Measurements from ENCODE around the gene TUBGCP2.

The TUBGCP2 gene

GRCh38 chr10:133341983-133342382 is 33.3 kb upstream of the TUBGCP2 start:
- DNase-seq (ENCODE audit: low spot score): no peak

DNA sequence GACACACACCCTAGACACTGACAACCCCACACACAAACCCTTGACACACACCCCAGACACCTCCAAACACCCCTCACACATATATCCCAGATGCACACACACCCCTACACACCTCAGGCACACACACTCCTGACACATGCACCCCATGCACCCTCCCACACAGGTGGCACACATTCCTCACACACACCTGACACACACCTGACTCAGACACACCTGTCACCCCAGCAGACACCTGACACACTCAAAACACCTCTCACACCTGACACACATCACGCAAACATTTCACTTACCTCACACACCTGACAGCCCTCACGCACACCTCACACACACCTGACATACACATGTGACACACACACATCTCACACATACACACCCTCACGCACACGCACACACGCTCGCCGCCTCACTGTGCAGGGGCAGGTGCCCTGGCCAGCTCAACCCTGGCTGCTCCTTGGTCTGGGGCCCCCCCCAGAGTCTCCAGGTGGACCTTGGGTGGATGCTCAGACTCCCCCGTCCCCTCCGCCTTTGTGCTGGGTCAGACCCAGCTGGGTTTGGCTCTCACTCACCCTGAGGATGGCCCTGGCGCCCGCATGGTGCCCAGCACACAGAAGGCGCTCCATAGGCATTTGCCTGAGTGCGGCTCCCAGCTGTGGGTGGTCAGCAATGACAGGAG is 31.2 kb upstream of the TUBGCP2 start:
- no peak for DNase-seq (ENCODE audit: low spot score)

GRCh38 chr10:133338080-133339071 is 29.7 kb upstream of the TUBGCP2 start:
- DNase-seq (ENCODE audit: low spot score): no peak

GRCh38 chr10:133337370-133337725 is 28.7 kb upstream of the TUBGCP2 start:
- DNase-seq (ENCODE audit: low spot score): no peak

DNA sequence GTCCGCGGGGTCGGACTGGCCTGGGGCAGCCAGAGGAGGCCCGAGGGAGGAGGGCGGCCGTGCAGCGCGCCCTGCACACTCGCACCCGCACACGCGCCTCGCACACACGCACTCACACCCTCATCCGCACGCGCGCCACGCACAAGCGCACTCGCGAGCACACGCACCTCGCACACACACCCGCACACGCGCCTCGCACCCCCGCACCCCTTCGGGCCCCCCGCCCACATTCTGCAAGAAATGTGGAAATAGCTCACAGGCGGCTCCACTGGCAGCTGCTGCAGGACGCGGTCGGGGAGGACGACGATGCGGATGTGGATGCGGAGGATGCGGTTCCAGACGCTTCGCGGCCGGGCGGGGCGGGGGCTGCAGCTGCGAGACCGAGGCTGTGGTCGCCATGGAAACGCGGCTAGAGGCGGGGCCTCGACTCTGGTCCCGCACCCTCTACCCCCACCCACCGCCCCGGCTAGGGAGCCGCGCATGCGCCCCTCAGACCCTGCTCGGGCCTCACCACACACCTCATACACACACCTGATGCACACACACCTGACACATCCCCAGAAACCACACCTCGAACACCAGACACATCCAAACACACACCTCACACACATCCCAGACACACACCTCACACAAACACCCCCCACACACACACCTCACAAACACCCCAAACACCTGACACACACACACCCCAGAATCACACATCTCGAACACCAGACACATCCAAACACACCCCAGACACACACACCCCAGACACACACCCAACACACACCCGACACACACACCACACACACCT is 28.1 kb upstream of the TUBGCP2 start, which contains the start of gene CALY:
TSS of gene CALY (minus strand) at position 320 of the 793 bp plus-strand sequence. CDS start 7,907 bp downstream, outside the sequence.
- no peak for DNase-seq (ENCODE audit: low spot score)

GRCh38 chr10:133336118-133336576 is 27.5 kb upstream of the TUBGCP2 start:
- DNase-seq (ENCODE audit: low spot score): no peak

DNA sequence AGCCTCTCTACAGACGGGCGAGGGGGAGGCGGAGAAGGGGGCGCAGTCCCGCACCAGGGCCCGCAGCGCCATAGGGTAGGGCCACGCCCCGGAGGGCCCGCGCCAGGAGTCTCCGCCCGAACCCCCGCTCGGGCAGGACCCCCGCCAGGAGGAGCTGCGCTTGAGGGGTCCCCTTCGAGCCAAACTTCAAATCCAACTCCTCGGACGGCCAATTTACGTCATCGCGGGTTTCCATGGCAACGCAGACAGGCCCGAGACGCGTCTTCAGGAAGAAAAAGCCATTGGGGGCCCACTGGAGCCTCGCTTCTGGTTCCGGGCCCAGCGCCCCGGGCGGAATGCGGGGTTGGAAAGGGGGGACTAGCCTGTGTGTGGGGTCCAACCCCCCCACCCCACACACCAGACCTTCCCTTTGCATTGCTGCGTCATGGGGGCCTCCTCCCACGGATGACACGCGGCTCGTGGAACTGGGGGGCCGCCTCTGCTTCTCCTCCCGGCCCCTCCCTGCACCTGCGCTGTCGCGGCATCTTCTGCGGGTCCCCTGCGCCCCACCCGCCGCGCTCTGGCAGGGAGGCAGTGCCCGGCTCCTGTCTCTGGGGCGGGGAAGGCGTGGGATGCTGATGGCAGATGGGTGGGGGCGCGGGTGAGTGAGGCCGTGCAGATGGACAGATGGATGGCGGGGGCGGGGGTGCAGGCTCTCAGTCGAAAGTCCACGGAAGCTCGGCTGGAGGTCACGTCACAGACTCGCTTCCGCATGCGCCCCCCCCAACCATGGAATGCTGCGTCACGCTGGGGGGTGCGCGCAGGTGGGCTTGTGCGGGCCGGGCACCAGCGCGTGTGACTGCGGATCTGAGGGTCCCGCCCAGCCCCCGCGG is 26.8 kb upstream of the TUBGCP2 start:
- peak; percentile 26 for DNase-seq (ENCODE audit: low spot score)

DNA sequence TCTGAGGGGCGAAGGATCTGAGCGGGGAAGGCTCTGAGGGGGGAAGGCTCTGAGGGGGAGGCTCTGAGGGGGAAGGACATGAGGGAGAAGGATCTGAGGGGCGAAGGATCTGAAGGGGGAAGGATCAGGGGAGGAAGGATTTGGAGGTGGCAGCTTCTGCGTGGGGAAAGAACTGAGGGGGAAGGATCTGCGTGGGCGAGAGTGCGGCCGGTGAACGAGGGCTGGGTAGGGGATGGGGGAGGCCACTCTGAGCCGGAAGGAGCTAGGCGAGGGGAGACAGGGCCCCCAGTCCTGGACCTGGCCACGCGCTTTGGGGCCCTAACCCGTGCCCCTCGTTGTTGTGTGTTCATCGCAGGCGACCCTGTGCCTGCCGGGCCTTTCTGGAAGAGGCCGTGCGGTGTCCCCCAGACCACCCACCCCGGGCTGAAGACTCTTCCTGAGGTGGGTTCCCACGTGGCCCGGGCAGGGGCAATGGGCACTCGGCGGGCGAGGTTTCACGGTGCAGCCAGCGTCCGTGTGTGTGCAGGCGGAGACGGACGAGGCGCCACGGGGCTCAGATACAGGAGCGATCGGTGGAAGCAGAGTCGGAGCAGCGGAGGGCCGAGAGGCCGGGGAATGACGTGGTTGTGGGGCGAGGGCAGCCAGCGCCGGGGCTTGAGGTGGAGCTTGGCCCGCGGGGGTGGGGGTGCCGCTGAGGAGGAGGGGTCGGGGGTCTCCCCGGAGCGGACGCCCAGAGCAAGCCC is 26.0 kb upstream of the TUBGCP2 start:
- DNase-seq (ENCODE audit: low spot score): no peak

DNA sequence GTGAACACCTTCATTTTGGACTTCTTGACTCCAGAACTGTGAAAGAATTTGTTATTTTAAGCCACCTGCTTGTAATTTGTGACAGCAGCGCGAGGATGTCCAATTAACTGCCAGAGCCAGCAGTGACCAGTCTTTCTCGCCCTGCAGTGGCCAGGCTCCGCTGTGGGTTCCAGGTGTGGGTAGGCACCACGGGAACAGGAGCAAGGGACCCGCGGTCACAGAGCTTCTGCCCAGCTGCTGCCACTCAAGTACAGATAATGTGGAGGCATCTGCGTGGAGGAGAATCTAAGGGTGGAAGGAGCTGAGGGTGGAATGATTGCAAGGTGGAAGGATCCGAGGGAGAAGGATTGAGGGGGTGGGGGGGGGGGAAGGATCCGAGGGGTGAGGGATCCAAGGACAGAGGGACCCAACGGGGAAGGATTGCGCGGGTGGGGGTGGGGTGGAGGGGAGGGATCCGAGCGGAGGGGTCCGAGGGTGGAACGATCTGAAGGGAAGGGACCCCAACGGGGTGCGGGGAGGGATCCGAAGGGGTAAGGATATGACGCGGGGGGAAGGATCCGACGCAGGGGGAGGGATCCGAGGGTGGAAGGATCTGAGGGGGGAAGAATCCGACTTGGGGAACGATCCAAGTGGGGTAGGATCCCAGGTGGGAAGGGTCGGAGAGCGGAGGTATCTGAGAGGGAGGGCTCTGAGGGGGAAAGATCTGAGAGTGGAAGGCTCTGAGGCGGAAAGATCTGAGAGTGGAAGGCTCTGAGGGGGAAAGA is 24.4 kb upstream of the TUBGCP2 start:
- DNase-seq (ENCODE audit: low spot score): no peak

DNA sequence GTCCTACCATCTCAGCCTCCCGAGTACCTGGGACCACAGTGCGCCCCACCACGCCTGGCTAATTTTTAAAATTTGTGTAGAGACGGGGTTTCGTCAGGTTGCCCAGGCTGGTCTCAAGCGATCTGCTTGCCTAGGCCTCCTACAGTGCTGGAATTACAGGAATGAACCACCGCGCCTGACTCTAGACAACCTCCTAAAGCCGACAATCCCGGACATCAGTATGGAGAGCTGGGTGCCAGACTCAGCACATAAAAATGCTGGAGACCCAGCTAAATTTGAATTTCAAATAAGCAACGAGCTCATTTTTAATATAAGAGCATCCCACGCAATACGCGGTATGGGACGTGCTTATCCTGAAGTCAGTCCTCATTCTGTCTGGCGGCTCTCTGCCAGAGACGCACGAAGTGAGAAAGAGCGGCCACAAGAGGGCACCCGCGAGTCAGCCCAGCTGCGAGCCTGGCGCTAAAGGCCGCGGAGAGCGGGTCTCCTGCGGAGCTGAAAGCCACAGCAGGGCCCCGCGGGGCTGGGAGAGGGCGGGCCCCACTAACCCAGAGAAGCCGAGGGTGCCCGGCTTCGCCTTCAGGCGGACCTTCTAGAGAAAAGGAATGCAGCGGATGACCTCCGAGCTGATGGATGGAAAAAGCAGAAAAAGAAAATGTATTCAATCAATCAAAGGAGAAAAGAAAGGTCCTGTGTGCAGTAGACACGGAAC is 21.0 kb upstream of the TUBGCP2 start:
- peak; percentile 83 for DNase-seq (ENCODE audit: low spot score)

- no peak for DNase-seq (ENCODE audit: low spot score)
These were observed 20.0 kb upstream of the TUBGCP2 start for GRCh38 chr10:133328358-133329343.

DNA sequence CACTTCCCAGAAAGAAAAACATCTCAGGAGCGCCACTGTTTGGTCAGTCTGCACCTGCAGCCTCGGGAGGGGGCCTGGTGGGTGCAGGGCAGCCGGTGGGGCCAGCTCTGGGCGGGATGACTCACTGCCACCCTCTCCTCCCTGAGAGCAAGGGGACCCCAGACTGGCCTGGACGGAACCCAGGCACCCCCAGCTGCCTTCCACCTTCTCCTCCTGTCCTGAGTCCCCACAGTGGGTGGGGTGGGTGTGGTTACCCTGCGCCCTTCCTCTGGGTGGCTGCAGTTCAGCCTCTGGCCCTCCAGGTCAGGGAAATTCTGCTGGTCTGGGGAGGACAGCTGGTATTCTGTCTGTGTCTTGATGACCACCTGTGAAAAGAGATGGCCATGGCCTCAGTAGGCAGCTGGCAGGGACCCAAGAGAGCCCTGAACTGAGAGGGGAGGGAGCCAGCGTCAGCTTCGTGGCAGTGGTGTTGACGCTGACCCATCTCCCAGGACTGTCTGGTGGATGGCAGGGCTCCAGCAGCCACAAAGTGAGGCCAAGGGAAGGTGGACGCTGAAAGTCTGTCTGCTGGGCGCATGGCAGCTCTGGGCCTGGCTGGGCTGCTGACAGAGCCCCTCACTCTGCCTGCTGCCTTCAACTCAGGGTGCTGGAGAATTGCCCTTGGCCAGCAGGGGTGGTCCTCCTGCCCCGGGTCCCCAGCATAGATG is 19.1 kb upstream of the TUBGCP2 start:
- DNase-seq (ENCODE audit: low spot score): peak; percentile 17

DNA sequence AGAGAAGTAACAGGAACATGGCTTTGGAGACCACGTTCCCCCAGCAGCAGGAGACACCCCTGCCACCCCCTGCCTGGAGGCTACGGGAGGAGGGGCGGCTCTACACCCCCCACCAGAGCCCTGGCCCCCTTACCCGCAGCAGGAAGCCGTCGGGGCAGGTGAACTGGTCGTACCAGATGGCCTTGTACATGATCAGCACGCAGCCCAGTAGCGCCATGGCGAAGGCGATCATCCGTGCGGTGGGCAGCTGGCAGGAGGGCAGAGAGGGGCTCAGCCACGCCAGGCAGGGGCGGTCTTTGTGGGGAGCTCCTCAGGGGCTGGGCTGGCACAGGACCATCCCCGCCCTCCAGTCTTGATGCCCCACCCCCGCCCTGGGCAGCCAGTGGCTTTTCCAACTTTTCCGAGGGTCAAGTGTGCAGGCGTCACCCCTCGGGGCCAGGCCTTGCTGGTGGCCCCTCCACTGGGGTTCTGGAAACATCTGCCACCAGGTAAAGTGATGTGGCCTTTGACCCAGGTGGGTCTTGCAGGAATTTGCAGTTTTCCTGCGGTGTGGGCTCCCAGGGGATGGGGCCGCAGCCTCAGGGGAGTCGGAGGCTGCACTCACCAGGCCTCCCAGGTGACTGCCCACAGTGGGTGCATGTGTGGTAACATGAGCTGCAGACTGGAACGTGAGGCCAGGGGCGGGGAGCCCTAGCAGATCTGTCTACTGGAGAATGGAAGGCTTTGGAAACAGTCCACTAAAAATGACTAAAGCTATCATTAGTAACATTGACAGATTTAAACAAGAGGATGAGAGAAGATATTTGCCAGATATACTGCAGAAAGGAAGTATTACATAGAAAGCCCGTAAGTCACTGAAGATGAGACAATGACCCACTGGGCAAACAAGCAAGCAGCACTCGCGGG is 18.3 kb upstream of the TUBGCP2 start:
- DNase-seq (ENCODE audit: low spot score): peak; percentile 12

GRCh38 chr10:133326223-133326551 is 17.5 kb upstream of the TUBGCP2 start:
- no peak for DNase-seq (ENCODE audit: low spot score)

- no peak for DNase-seq (ENCODE audit: low spot score)
These were observed 17.0 kb upstream of the TUBGCP2 start for GRCh38 chr10:133325440-133326222.
